Measurements from ENCODE around the gene RGS10. TPM values are rescaled to one million over a fixed set of nuclear protein-coding genes. Genes with fewer than 3 reads are reported as not detected.

The RGS10 gene
- total RNA-seq, 4 donors from 2014 or later, result 21.4 to 97.6 (median 35.5) TPM

DNA sequence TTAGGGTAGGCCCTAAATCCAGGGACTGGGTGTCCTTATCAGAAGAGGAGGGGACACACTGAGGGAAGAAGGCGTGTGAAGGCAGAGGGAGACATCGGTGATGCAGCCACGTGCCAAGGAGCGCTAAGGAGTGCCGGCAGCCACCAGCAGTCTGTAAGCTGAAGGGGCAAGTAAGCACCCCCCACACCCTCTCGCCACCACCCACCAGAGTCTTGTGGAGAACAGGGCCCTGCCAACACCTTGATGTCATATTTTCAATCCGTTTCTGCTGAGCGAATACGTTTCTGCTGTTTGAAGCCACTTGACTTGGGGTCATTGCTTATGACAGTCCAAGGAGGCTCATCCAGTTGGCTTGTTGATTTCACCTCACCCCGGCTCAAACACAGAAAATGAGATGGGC, 37.9 kb downstream of the RGS10 start:
- Histone ChIP-seq H3K4me3 (replicated peaks in 1 of 3) (no peak overlapping the region), H3K27me3 (no peaks in the 10 kb centered on the region), H3K27ac (no peak overlapping the region), H3K9me3 (no peaks in the 10 kb centered on the region), H3K4me1 (peaks cover 0 to 1% of the 10 kb centered on the region in 2 donors), H3K36me3 (no peaks in the 10 kb centered on the region)
- TF ChIP-seq, protein P1, sequence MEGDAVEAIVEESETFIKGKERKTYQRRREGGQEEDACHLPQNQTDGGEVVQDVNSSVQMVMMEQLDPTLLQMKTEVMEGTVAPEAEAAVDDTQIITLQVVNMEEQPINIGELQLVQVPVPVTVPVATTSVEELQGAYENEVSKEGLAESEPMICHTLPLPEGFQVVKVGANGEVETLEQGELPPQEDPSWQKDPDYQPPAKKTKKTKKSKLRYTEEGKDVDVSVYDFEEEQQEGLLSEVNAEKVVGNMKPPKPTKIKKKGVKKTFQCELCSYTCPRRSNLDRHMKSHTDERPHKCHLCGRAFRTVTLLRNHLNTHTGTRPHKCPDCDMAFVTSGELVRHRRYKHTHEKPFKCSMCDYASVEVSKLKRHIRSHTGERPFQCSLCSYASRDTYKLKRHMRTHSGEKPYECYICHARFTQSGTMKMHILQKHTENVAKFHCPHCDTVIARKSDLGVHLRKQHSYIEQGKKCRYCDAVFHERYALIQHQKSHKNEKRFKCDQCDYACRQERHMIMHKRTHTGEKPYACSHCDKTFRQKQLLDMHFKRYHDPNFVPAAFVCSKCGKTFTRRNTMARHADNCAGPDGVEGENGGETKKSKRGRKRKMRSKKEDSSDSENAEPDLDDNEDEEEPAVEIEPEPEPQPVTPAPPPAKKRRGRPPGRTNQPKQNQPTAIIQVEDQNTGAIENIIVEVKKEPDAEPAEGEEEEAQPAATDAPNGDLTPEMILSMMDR (IDR thresholded peaks at IDR 0.05), result no peak
- no peak for TF ChIP-seq POLR2A (IDR thresholded peaks at IDR 0.05)
- intact Hi-C loops (cut with DNase I), result no loop called here
- DNase-seq, result no peak
- WGBS, 2 donors, result 84 to 91% methylated on average over 10 of the region's 10 CpGs

DNA sequence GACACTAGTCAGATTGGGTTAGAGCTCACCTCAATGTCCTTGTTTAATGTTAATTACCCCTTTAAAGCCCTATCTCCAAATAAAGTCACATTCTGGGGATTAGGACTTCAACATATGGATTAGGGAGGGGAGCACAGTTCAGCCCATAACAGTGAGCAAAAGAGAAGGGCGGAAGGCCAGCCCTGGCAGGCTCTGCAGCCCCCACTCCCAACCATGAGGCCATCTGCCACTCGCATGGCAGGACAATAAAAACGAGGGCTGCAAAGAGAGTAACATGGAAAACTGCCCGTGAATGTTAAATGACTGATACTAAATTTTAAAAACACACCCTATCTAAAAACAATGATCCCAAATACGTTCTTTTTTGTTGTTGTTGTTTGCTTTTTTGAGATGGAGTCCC, 38.7 kb downstream of the RGS10 start:
- no peak for DNase-seq
- TF ChIP-seq, protein P1 (IDR thresholded peaks at IDR 0.05), result no peak
- TF ChIP-seq POLR2A (IDR thresholded peaks at IDR 0.05), result no peak
- H3K36me3 ChIP-seq, result no peaks in the 10 kb centered on the region
- no peak overlapping the region for H3K27ac ChIP-seq
- no peak overlapping the region for H3K4me3 ChIP-seq (replicated peaks in 1 of 3)
- H3K9me3 ChIP-seq, result no peaks in the 10 kb centered on the region
- WGBS, 2 donors, result 92 to 95% methylated on average over 5 of the region's 5 CpGs
- no peaks in the 10 kb centered on the region for H3K27me3 ChIP-seq
- no peaks in the 10 kb centered on the region for H3K4me1 ChIP-seq
- intact Hi-C loops (cut with DNase I), result no loop called here

DNA sequence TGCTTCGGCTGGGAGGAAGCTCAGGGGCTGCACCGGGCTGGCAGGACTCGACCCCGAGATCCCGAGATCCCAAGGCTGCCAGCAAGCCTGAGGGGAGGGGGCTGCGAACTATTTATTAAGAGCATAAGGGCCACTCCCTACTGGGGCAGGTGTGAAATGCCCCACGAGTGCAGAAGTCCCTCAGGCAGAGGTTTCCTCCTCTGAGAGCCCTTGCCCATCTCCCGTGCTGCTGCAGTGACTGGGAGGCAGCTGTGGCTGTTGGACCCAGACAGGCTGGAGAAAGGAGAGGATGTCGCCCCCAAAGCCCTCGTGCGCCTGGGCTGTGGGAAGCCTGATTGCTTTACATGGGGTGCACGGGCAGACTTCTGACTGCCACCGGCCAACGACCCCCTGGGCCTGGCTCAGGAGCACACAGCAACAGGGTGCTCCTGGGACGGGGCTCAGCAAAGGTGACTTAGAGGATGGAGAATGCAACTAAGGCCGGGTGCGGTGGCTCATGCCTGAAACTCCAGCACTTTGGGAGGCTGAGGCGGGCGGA, 39.8 kb downstream of the RGS10 start:
- DNase-seq, result no peak
- no peaks in the 10 kb centered on the region for H3K27me3 ChIP-seq
- TF ChIP-seq, protein P1 (IDR thresholded peaks at IDR 0.05), result no peak
- no peak for TF ChIP-seq POLR2A (IDR thresholded peaks at IDR 0.05)
- H3K27ac ChIP-seq, result no peak overlapping the region
- no peak overlapping the region for H3K4me3 ChIP-seq (replicated peaks in 1 of 3)
- H3K36me3 ChIP-seq, result no peaks in the 10 kb centered on the region
- no peaks in the 10 kb centered on the region for H3K9me3 ChIP-seq
- intact Hi-C loops (cut with DNase I), result no loop called here
- peaks cover 0 to 1% of the 10 kb centered on the region in 2 donors for H3K4me1 ChIP-seq
- WGBS, 2 donors, result 69 to 80% methylated on average over 18 to 19 of the region's 19 CpGs

DNA sequence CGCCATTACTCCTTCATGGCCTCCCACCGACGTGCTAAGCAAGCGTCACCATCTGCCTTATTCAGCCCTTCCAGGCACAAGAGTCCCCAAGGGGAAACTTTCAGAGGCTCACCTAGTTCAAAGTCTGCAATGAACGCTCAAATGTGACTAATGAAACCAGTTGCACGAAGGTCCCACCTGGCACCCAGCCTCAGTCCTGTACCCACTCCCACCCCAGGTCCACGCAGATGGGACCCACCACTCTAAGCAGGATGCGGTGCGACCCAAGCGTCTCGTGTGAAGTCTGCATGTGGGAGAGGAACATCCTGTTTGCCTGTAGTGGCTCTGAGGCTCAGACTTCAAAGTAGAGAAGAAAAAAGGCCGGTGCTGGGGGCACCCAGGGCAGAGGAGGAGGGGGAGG, 40.3 kb downstream of the RGS10 start:
- intact Hi-C loops (cut with DNase I), result no loop called here
- no peaks in the 10 kb centered on the region for H3K36me3 ChIP-seq

DNA sequence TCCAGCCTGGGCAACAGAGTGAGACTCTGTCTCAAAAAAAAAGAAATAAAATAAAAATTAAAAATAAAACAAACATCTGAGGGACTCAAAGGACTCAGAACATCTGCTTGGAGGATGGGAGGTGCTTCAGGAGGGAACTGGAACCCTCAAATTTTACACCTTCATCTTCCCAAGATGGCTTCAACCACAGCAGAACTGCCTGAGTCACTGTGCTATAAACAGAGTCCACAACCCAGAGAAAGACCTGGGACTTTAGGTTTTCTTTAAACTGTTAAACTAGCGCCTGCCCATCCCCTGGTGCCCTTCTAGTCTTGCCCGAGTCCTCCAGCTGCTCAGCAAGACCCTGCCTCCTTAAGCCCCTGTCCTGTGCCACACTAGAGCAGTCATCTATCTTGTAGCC, 40.8 kb downstream of the RGS10 start:
- H3K4me1 ChIP-seq, result peaks cover 0 to 6% of the 10 kb centered on the region in 2 donors
- H3K9me3 ChIP-seq, result no peaks in the 10 kb centered on the region
- intact Hi-C loops (cut with DNase I), result no loop called here
- WGBS, 2 donors, result 97 to 100% methylated on average over 2 of the region's 2 CpGs
- no peaks in the 10 kb centered on the region for H3K27me3 ChIP-seq
- H3K4me3 ChIP-seq (replicated peaks in 1 of 3), result no peak overlapping the region
- no peaks in the 10 kb centered on the region for H3K36me3 ChIP-seq
- H3K27ac ChIP-seq, result no peak overlapping the region
- DNase-seq, result no peak
- TF ChIP-seq, protein P1 (IDR thresholded peaks at IDR 0.05), result no peak
- TF ChIP-seq POLR2A (IDR thresholded peaks at IDR 0.05), result no peak

More for the DNA sequence above, 40.3 kb downstream of the RGS10 start:
- peak in 1 of 2 donors; percentile 5 for DNase-seq
- Histone ChIP-seq H3K9me3 (no peaks in the 10 kb centered on the region), H3K4me1 (peaks cover 0 to 6% of the 10 kb centered on the region in 2 donors), H3K4me3 (replicated peaks in 1 of 3) (no peak overlapping the region), H3K27me3 (no peaks in the 10 kb centered on the region), H3K27ac (no peak overlapping the region)
- 74 to 82% methylated on average over 12 of the region's 12 CpGs for WGBS, 2 donors
- no peak for TF ChIP-seq POLR2A (IDR thresholded peaks at IDR 0.05)
- TF ChIP-seq, protein P1 (IDR thresholded peaks at IDR 0.05), result no peak
